HG02938 (cell line): Measurements from ENCODE around the gene PARD3.
"Not testable (repeated sequence)": the region's sequence is repeated elsewhere in the genome, so short reads cannot be mapped to it uniquely, and the experiment has no call there.

Experiments
- ATAC-seq: cut with Tn5 transposase; IDR thresholded peaks from one replicate; pipeline ENCODE4 v1.9.1; 2021; ENCODE audit warnings: mild to moderate bottlenecking, moderate library complexity; ENCODE audit not compliant: unreplicated experiment

The PARD3 gene

GRCh38 chr10:34655286-34656170 is 159.6 kb downstream of the PARD3 start:
- no peak for ATAC-seq

GRCh38 chr10:34654211-34654610 is 160.9 kb downstream of the PARD3 start:
- no peak for ATAC-seq

DNA sequence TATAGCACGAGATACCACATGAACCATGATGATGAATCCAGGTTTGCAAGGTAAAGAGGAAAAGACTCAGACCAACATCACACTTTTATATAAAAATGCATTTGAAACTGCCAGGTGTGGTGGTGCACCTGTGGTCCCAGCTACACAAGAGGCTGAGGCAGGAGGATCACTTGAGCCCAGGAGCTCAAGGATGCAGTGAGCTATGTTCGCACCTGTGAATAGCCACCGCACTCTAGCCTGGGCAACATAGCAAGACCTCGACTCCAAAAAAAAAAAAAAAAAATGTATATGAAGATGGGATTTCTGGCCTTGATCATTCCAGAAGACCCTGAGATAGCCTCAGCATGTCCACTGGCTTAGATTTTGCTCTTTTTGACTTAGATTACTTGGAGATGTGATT is 161.6 kb downstream of the PARD3 start:
- ATAC-seq: no peak

DNA sequence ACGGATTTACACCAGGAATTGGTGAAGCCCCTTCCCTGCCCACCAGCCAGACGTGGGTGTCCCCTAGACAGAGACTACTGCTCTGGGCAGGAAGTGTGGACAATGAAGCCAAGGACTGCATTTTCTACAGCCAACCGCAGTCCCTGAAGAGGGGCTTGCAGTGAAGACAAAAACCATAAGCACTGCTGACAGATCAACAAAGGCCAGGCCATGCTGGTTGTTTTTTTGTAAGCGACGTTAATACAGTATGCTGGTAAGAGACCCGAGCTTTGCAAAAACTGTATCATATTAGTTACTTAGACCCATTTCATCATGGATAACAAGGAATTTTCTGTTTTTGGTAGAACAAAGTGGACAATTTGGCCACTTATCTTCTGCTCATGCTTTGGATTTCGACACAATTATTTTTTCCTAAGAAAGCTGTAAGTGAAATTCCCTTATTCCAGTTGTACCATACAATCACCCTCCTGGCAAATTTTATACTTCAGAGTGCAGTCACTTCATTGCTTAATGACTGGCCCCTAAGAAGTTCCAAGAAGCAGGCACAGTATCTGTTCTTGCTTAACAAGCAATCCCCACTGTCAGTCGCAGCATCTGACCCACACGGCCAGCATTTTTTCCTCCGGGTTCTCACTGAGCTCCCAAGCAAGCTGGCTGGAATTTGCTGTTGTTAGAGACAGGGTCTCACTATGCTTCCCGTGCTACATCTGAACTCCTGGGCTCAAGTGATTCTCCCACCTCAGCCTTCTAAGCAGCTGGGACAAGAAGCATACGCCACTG is 163.5 kb downstream of the PARD3 start:
- ATAC-seq: no peak

DNA sequence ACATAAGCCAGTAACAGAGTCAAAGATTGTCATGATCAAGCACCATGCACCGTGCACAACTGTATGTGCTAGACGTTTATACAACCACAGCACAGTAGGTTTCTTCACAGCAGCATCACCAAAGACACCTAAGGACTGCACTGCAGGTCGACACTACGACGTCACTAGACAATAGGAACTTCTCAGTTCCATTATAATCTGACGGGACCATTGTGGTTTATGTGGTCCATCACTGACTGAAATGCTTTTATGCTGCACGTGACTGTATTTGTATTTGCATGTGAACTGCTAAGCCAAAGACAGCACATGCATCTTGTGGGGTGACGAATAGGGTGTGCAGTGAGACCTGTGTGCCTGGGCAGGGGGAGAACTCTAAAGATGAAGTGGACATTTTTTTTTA is 164.9 kb downstream of the PARD3 start:
- ATAC-seq: no peak

DNA sequence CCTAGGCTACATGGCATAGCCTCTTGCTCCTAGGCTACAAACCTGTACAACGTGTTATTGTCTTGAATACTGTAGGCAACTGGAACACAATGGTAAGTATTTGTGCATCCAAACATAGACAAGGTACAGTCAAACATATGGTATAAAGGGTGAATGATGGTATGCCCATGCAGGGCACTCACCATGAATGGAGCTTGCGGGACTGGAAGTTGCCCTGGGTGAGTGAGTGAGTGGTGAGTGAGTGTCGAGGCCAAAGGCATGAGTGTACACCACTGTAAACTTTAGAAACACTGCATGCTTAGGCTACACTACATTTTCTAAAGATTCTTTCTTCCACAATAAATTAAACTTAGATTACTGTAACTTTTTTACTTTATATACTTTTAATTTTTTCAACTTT is 165.7 kb downstream of the PARD3 start:
- no peak for ATAC-seq

GRCh38 chr10:34648919-34649318 is 166.2 kb downstream of the PARD3 start:
- ATAC-seq: no peak

GRCh38 chr10:34647875-34648865 is 166.9 kb downstream of the PARD3 start:
- no peak for ATAC-seq

DNA sequence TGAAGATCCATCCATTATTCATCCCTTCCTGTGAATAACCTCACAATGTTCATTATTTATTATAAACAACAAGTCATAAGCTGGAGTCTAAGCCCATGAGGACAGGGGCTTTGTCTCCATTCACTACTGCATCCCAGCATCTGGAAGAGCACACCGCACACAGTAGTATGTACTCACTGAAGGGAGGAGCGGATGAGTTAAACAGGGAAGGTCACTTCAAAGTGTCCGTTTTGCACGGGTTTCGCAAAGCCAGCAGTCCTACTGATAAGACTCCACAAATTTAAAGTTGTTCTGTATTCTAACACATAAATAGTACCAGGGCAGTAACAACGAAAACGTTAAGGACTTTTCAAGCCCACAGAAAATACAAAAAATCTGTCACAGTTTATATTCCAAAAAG is 167.9 kb downstream of the PARD3 start:
- ATAC-seq: no peak

DNA sequence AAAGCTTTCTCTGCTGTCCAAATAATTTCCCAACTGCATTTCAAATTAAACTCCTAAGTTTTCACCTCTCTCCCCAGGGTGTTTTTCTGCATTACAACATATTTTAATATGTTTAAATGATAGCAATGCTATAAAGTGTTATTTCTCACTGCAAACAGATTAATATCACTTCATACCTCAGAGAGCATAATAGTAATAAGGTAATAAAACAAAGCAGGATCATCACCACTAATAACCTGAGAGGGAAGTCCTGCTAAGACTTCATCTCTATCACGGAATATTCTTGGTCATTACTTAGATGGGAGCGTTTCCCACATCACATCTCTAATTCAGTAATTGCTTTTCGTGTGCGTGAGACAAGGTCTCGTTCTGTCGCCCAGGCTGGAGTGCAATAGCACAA is 168.8 kb downstream of the PARD3 start:
- ATAC-seq: no peak

DNA sequence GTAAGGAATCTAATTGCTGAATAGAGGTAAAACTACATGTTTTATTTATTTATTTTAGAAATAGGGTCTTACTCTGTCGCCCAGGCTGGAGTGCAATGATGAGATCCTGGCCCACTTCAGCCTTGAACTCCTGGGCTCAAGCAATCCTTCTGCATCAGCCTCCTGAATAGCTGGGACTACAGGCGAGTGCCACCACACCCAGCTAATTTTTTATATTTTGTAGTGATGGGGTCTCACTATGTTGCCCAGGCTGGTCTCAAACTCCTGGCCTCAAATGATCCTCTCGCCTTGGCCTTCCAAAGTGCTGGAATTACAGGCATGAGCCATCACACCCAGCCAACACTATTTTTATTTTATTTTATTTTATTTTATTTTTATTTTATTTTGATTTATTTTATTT is 170.3 kb downstream of the PARD3 start:
- not testable (repeated sequence) for ATAC-seq

DNA sequence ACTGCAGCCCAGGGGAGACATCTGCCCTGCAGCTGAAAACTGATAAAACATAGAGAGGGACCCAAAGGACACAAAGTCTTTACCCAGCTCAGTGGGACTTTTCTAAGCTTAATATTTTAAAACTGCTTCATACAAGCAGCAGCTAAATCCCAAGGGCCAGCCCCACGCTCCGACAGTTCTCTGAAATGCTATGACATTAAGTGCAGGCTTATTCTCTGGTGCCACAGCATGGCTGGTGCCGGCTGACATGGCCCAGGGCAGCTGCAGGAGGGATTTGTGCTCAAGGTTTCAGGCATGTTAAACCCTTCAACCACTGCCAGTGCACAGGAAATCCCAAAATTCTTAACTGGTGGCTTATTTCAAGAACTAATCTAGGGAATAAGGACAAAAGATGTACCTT is 170.9 kb downstream of the PARD3 start:
- ATAC-seq: no peak

DNA sequence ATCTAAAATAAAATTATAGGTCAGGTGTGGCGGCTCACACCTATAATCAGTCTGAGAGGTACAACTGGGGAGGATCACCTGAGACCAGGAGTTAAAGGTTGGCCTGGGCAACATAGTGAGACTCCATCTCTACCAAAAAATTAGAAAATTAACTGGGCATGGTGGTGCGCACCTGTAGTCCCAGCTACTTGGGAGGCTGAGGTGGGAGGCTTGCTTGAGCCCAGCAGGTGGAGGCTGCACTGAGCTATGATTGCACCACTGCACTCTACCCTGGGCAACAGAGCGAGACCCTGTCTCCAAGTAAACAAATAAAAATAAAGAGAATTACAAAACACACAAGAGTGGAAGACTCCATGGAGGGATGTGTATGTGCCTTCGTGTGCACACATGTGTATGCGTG is 171.5 kb downstream of the PARD3 start:
- no peak for ATAC-seq

DNA sequence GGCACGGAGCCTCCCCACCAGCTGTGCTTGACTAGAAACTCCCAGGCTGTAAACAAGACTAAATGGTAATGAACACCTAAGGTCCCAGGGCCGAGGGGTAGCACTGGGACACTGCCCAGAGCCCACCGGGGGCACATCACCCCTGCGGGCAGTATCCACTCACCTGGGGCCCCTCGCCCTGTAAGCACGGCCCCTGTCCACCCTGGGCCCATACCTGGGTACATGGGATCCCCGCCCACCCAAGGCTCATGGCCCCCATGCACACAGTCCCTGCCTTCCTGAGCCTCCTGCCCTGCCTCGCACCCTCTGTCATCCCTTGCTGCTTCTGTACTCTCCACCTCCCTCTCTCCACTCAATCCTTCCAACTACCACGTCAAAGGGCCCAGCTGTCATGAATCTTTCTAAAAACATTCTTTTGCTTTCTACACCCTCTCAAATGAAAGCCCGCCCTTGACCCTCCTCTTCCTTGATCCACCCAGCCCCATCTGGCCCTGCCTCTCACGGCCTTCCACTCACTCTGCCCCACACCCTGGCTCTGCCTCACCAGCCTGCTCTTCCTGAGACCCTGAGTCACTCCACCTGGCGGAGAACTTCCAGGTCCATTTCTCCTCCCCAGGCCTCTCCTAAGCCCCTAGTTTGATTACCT is 173.1 kb downstream of the PARD3 start:
- ATAC-seq: no peak

DNA sequence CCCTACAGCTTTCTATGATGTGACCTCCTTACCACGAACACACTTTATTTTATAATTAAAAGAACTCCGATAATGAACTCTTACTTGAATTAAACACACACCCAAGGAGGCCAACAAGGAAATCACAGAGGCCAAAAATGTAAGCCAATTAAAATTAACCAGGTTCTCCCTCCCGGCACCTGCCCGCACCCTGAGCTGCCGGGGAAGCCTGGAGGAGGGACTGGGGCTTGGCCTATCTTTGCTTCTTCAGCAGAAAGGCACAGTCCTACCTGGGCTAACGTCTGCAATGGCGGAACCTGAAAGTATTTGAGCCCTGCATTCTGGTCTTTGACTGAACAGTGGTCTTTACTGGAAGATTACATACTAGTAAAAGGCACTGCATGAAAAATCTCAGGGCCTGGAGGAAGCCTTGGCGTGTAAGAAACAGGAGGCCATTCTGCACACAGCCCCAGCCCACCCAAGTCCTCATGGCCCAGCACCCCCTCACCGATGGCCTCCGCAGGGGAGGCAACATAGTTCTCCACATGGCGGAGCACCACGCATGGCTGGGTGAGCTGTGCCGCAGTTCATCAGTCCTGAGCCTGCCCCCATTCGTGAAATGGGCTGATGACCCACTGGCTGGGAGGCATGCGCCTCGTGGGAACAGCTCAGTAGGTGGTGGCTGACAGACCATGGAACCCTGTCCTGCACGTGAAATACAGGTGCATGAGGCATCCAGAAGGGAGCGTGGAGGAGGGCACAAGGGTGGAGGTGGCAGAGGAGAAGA is 173.8 kb downstream of the PARD3 start:
- ATAC-seq: no peak

DNA sequence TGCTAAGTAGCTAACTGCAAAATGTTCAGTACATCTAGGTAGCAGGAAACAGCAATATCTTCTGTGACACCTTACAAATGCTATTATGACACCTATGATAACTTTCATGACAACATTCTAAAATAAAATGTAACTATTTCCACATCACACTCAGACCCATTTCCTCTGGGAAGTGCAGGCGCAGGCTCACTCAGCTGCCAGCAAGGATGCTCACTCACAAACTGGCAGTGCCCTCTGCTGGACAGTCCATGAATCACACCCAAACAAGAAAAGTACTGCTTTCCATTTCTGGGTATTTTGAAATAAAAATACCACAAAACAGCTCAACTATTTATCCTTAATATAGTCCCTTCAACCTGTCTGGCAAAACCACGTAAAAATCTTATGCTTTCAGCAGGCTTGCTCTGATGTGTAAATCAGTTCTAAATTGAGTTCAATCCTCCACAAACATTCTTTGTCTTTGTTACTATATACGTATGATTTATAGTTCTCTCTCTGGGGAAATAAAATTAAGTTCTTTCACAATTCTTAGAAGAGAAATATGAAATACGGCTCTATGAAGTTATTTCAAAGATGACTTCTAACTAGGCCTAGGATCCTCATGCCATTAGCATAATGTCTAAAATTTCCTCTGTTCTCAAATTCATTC is 176.6 kb downstream of the PARD3 start:
- no peak for ATAC-seq

- ATAC-seq: peak; percentile 82
These were observed 177.6 kb downstream of the PARD3 start for GRCh38 chr10:34637418-34637911.

- ATAC-seq: no peak
These were observed 180.0 kb downstream of the PARD3 start for GRCh38 chr10:34635111-34635510.

- ATAC-seq: no peak
These were observed 181.7 kb downstream of the PARD3 start for GRCh38 chr10:34633374-34633773.
